Ovary (tissue), 9 donors: ENCODE measurements around the gene UPB1. TPM values are rescaled to one million over a fixed set of nuclear protein-coding genes. Genes with fewer than 3 reads are reported as not detected.

Experiments
- DNase-seq, 5 donors: peaks; one replicate each; pipeline ENCODE4 v3.0.0-alpha.2; 2019 to 2020
- H3K27ac ChIP-seq, 2 donors: fragments of 200-600 bp; one replicate each; pipeline versions ENCODE4 v1.5.1 to v1.8.0; 2019 to 2022
- H3K27me3 ChIP-seq: fragments of 200-600 bp; one replicate; pipeline ENCODE4 v1.8.0; 2022
- H3K36me3 ChIP-seq: fragments of 200-600 bp; sonication (generic); one replicate; pipeline ENCODE4 v1.5.1; 2019
- H3K4me1 ChIP-seq: one replicate; pipeline ENCODE4 v1.8.1; 2013; ENCODE audit warnings: mild to moderate bottlenecking, moderate library complexity; ENCODE audit not compliant: insufficient read depth
- H3K4me3 ChIP-seq: fragments of 200-600 bp; sonication (generic); one replicate; pipeline ENCODE4 v1.5.1; 2017
- H3K9me3 ChIP-seq, 2 donors: fragments of 200-600 bp in 1 of 2; sonication (generic) in 1 of 2; one replicate each; pipeline versions ENCODE4 v1.5.1 to v1.8.1; 2013 to 2019; ENCODE audit warnings: mild to moderate bottlenecking in 1 of 2, moderate library complexity in 1 of 2
- EP300 ChIP-seq: sonication (generic); formaldehyde crosslinking; IDR thresholded peaks from one replicate; pipeline ENCODE4 v1.6.1; 2017; ENCODE audit warnings: antibody characterized with exemption
- POLR2A ChIP-seq: fragments of 450-650 bp; IDR thresholded peaks from one replicate; pipeline ENCODE4 v1.6.1; 2017; ENCODE audit warnings: antibody characterized with exemption, mild to moderate bottlenecking, moderate library complexity
- WGBS, 3 donors: extraction: QIAGEN DNeasy Blood & Tissue Kit in 1 of 3; methylation state at CpG; one replicate each; pipeline versions ENCODE4 v1.1.5 to v1.1.7; 2013 to 2017; 5-methylcytosine and 5-hydroxymethylcytosine counted together
- intact Hi-C, 4 donors: fragments of 100-400 bp; cut with DNase I; formaldehyde crosslinking; loops; one replicate each; pipeline versions ENCODE4 v1.11.0 to v1.15.1; 2022 to 2023
- polyA plus RNA-seq, 2 donors: library from polyadenylated mRNA; stranded (reverse); fragments of 200-250 nt in 1 of 2; fragments of 350-450 nt in 1 of 2; fragmentation: Illumina TruSeq in 1 of 2; extraction: RNeasy Lipid Tissue Mini Kit (QIAGEN cat#74804) in 1 of 2; gene quantifications; one replicate each; pipeline ENCODE4 v1.2.3, GENCODE V29; 2013 to 2014
- total RNA-seq, 7 donors: library from RNA; depleted of rRNA in 2 of 7; stranded (reverse); fragments of >200 nt in 2 of 7; fragmentation: NEBNext Ultra II Directional in 3 of 7; extraction: Animal tissue kit (Norgen Biotek cat#: 25700) in 3 of 7; gene quantifications; one replicate each; pipeline versions ENCODE4 v1.1.0 to v1.2.4, GENCODE V29; 2016 to 2023
- TF ChIP-seq, protein P1 (sequence below), 3 donors: fragments of 450-650 bp in 2 of 3; fragments of 200-600 bp in 1 of 3; IDR thresholded peaks; one replicate each; pipeline versions ENCODE4 v1.5.1 to v1.8.0; 2016 to 2022; ENCODE audit warnings: antibody characterized with exemption in 3 of 3, mild to moderate bottlenecking in 1 of 3
- donor health status: DM: no; HTN: no; CAD: no; lungs with moderate emphysema.
- donor health status: DM: no; HTN: no; CAD: no.
- donor health status: Bipolar disorder and iron deficiency.
- donor health status: DM: yes; HTN: yes; CAD: no.
- donor health status: DM: no; HTN: no; CAD: no.
- donor health status: DM: yes; HTN: yes; CAD: no.

The UPB1 gene
- total and polyA plus RNA-seq, 9 donors, result 0.15 to 1.2 (median 0.33) TPM; not detected in 2

- no peak overlapping the region for H3K27ac ChIP-seq
- 47 to 68% (median 56%) methylated on average over 2 of the region's 2 CpGs for WGBS, 3 donors
- no peaks in the 10 kb centered on the region for H3K9me3 ChIP-seq
- no peak overlapping the region for H3K4me3 ChIP-seq
- TF ChIP-seq POLR2A, result no peak
- TF ChIP-seq, protein P1, sequence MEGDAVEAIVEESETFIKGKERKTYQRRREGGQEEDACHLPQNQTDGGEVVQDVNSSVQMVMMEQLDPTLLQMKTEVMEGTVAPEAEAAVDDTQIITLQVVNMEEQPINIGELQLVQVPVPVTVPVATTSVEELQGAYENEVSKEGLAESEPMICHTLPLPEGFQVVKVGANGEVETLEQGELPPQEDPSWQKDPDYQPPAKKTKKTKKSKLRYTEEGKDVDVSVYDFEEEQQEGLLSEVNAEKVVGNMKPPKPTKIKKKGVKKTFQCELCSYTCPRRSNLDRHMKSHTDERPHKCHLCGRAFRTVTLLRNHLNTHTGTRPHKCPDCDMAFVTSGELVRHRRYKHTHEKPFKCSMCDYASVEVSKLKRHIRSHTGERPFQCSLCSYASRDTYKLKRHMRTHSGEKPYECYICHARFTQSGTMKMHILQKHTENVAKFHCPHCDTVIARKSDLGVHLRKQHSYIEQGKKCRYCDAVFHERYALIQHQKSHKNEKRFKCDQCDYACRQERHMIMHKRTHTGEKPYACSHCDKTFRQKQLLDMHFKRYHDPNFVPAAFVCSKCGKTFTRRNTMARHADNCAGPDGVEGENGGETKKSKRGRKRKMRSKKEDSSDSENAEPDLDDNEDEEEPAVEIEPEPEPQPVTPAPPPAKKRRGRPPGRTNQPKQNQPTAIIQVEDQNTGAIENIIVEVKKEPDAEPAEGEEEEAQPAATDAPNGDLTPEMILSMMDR (IDR thresholded peaks at IDR 0.05), result no peak
- no peak for TF ChIP-seq EP300
- DNase-seq, result no peak
- no peaks in the 10 kb centered on the region for H3K36me3 ChIP-seq
- intact Hi-C loops, result no loop called here
- H3K4me1 ChIP-seq, result no peaks in the 10 kb centered on the region
- H3K27me3 ChIP-seq, result no peaks in the 10 kb centered on the region
Observed at GRCh38 chr22:24564376-24565058, 69.4 kb downstream of the UPB1 start.

DNA sequence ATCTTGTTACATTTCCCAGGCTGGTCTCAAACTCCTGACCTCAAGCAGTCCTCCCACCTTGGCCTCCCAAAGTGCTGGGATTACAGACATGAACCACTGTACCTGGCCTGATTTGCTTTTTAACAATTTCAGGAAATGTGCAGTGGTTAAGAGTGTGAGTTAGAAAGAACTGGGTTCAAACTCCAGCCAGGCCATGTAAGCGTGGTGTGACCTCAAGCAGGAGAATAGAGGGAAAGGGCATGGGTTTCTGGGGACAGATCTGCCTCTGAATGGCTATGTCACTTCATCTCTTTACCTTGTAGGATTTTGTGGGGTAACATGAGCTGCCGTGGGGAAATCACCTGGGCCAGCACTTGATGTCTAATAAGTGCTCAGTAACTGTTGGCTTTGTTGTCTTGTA is 69.9 kb downstream of the UPB1 start:
- H3K27ac ChIP-seq, result no peak overlapping the region
- TF ChIP-seq EP300, result no peak
- TF ChIP-seq, protein P1 (IDR thresholded peaks at IDR 0.05), result no peak
- 90 to 94% (median 90%) methylated on average over 2 of the region's 2 CpGs for WGBS, 3 donors
- H3K4me3 ChIP-seq, result no peak overlapping the region
- H3K36me3 ChIP-seq, result no peaks in the 10 kb centered on the region
- H3K27me3 ChIP-seq, result no peaks in the 10 kb centered on the region
- intact Hi-C loops, result no loop called here
- no peaks in the 10 kb centered on the region for H3K9me3 ChIP-seq
- no peak for DNase-seq
- H3K4me1 ChIP-seq, result no peaks in the 10 kb centered on the region

- intact Hi-C loops, result no loop called here
- TF ChIP-seq EP300, result no peak
- no peak for TF ChIP-seq POLR2A
- TF ChIP-seq, protein P1 (IDR thresholded peaks at IDR 0.05), result no peak
- Histone ChIP-seq H3K36me3 (no peaks in the 10 kb centered on the region), H3K4me1 (no peaks in the 10 kb centered on the region), H3K27ac (no peak overlapping the region), H3K9me3 (no peaks in the 10 kb centered on the region), H3K27me3 (no peaks in the 10 kb centered on the region), H3K4me3 (no peak overlapping the region)
- 43 to 51% (median 45%) methylated on average over 8 of the region's 8 CpGs for WGBS, 3 donors
- DNase-seq, result no peak
Observed at GRCh38 chr22:24566899-24567511, 71.9 kb downstream of the UPB1 start.

- intact Hi-C loops, result no loop called here
- H3K4me3 ChIP-seq, result no peak overlapping the region
- no peak overlapping the region for H3K27ac ChIP-seq
- H3K9me3 ChIP-seq, result no peaks in the 10 kb centered on the region
- H3K36me3 ChIP-seq, result no peaks in the 10 kb centered on the region
- DNase-seq, result no peak
- no peaks in the 10 kb centered on the region for H3K27me3 ChIP-seq
- 73 to 78% (median 75%) methylated on average over 10 of the region's 10 CpGs for WGBS, 3 donors
- H3K4me1 ChIP-seq, result no peaks in the 10 kb centered on the region
- no peak for TF ChIP-seq POLR2A
- TF ChIP-seq, protein P1 (IDR thresholded peaks at IDR 0.05), result no peak
Observed at GRCh38 chr22:24567668-24568067, 72.5 kb downstream of the UPB1 start.
